Activated B cell treated with CpG ODN at 0.5 μM for 24 hours (primary cell): ENCODE measurements around the gene SALL2. TPM values are rescaled to one million over a fixed set of nuclear protein-coding genes. Genes with fewer than 3 reads are reported as not detected.

Experiments used
- ATAC-seq: fragments of 200-7000 bp; cut with Tn5 transposase; one replicate; pipeline ENCODE4 v1.10.0; 2021; ENCODE audit warnings: low read depth, mild to moderate bottlenecking, moderate library complexity
- CTCF ChIA-PET: fragments of 350-600 bp; sonication (Branson Sonifier 250); formaldehyde crosslinking; loops from one replicate; lab custom pipeline; 2021; ENCODE audit warnings: antibody characterized with exemption; lab: Charles Lee
- POLR2A ChIA-PET: fragments of 350-600 bp; sonication (Branson Sonifier 250); formaldehyde crosslinking; loops from one replicate; lab custom pipeline; 2021; ENCODE audit warnings: antibody characterized with exemption; lab: Charles Lee
- DNase-seq: peaks from one replicate; pipeline ENCODE4 v3.0.0; 2022
- H3K27ac Mint-ChIP-seq: one replicate; pipeline ENCODE4 v1.8.0; 2020; ENCODE audit warnings: mixed read lengths
- H3K27me3 Mint-ChIP-seq: one replicate; pipeline ENCODE4 v1.8.0; 2021; ENCODE audit warnings: mixed read lengths
- H3K36me3 Mint-ChIP-seq: one replicate; pipeline ENCODE4 v1.8.0; 2021; ENCODE audit warnings: low read depth, mixed read lengths
- H3K4me1 Mint-ChIP-seq: one replicate; pipeline ENCODE4 v1.8.0; 2021; ENCODE audit warnings: mixed read lengths
- H3K4me3 Mint-ChIP-seq: one replicate; pipeline ENCODE4 v1.8.0; 2020; ENCODE audit warnings: mild to moderate bottlenecking, mixed read lengths
- H3K9me3 Mint-ChIP-seq: one replicate; pipeline ENCODE4 v1.8.0; 2020; ENCODE audit warnings: mixed read lengths
- intact Hi-C: fragments of 100-400 bp; cut with micrococcal nuclease; formaldehyde crosslinking; loops from one replicate; pipeline ENCODE4 v1.15.1; 2024
- total RNA-seq: library from RNA; stranded (reverse); gene quantifications from 2 replicates; pipeline ENCODE4 v1.2.3, GENCODE V29; 2022
- TF ChIP-seq, protein P1 (sequence below): fragments of 200-600 bp; IDR thresholded peaks from one replicate; pipeline ENCODE4 v1.8.0; 2022; ENCODE audit warnings: antibody characterized with exemption, mild to moderate bottlenecking

Gene SALL2
- total RNA-seq, 1 donor from 2014 or later = 0.24 TPM

DNA sequence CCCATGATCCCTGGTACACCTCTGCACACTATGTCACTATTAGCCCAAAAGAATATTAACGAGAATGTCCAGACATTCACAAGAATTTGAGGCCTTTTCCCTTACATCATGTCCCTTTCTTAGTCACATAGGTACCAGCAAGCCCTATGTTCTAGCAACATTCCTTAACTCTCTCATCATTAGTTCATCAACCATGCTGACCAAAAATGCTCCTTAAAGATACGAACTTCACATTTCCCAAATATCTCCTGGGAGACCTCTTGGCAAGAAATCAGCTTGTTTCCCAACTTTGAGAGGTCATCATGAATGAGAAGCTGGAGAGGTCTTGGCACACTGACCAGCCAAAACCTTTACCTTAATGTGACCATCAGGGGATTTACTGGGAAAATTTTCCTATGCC lies 4.6 kb downstream of the SALL2 start:
- peaks cover 4% of the 10 kb centered on the region for H3K4me1 Mint-ChIP-seq
- H3K36me3 Mint-ChIP-seq = no peaks in the 10 kb centered on the region
- H3K27ac Mint-ChIP-seq = no peak overlapping the region
- TF ChIP-seq, protein P1, sequence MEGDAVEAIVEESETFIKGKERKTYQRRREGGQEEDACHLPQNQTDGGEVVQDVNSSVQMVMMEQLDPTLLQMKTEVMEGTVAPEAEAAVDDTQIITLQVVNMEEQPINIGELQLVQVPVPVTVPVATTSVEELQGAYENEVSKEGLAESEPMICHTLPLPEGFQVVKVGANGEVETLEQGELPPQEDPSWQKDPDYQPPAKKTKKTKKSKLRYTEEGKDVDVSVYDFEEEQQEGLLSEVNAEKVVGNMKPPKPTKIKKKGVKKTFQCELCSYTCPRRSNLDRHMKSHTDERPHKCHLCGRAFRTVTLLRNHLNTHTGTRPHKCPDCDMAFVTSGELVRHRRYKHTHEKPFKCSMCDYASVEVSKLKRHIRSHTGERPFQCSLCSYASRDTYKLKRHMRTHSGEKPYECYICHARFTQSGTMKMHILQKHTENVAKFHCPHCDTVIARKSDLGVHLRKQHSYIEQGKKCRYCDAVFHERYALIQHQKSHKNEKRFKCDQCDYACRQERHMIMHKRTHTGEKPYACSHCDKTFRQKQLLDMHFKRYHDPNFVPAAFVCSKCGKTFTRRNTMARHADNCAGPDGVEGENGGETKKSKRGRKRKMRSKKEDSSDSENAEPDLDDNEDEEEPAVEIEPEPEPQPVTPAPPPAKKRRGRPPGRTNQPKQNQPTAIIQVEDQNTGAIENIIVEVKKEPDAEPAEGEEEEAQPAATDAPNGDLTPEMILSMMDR = no peak
- H3K4me3 Mint-ChIP-seq = no peak overlapping the region
- ChIA-PET CTCF (interaction anchor here (1.2 kb wide), 1 partner anchor 23 kb away, joined by 3 read pairs; no protein-coding TSS in a partner anchor), POLR2A (interaction anchor here (0.7 to 1.3 kb wide), 2 partner anchors 10 to 618 kb away, joined by 3 to 6 read pairs; partner anchors contain the start of gene METTL3)
- no peaks in the 10 kb centered on the region for H3K9me3 Mint-ChIP-seq
- ATAC-seq (no peak), DNase-seq (no peak)
- intact Hi-C loops = no loop called here
- peaks cover 14% of the 10 kb centered on the region for H3K27me3 Mint-ChIP-seq

DNA sequence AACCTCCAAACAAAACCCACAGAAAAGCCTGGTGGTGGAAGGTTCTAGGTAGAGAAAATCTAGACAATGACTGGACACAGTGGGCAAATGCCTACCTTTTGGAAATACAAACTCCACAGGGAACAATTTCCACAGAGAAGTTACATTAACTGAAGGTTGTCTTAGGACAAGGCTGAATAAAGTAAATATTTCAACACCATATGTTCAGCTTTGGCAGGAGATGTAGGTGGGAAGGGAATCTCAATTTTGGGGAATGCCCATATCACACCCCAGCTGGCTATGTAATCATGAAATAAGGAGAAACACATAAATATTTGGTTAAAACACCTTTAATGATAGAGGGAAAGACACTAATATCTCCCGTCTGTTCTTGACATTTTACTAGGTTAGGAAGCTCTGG lies 5.4 kb downstream of the SALL2 start:
- ATAC-seq (no peak), DNase-seq (no peak)
- H3K36me3 Mint-ChIP-seq = no peaks in the 10 kb centered on the region
- no peak overlapping the region for H3K27ac Mint-ChIP-seq
- H3K9me3 Mint-ChIP-seq = no peaks in the 10 kb centered on the region
- H3K4me1 Mint-ChIP-seq = peaks cover 3% of the 10 kb centered on the region
- POLR2A ChIA-PET = interaction anchor here (0.7 kb wide), 1 partner anchor 617 kb away, joined by 3 read pairs; no protein-coding TSS in a partner anchor
- TF ChIP-seq, protein P1 = no peak
- intact Hi-C loops = no loop called here
- H3K27me3 Mint-ChIP-seq = peaks cover 18% of the 10 kb centered on the region
- no peak overlapping the region for H3K4me3 Mint-ChIP-seq
- CTCF ChIA-PET = interaction anchor here (1.2 kb wide), 1 partner anchor 23 kb away, joined by 3 read pairs; no protein-coding TSS in a partner anchor

DNA sequence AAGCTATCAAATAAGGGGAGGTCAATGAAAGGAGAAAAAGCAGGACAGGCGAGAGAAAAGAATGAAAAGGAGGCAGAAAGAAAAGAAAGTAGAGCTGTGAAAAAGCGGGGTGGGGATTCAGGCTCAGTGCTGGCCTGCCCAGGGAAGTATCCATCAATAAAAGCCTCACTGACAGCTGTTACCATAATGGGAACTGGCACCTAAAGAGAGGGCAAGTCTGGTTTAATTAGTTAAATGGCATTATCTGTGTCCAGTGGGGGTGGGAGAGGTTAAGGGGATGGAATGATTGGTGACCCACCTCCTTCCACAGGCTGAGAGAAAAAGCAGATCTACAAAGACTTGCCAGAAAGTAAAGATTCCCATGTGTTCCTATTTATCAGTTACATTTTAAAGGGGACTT lies 7.4 kb downstream of the SALL2 start:
- H3K9me3 Mint-ChIP-seq = no peaks in the 10 kb centered on the region
- TF ChIP-seq, protein P1 = no peak
- H3K27ac Mint-ChIP-seq = no peak overlapping the region
- H3K4me3 Mint-ChIP-seq = no peak overlapping the region
- ChIA-PET POLR2A (no interaction called here), CTCF (no interaction called here)
- no peaks in the 10 kb centered on the region for H3K36me3 Mint-ChIP-seq
- intact Hi-C loops = no loop called here
- no peak for ATAC-seq
- H3K27me3 Mint-ChIP-seq = peaks cover 15% of the 10 kb centered on the region
- no peak for DNase-seq
- H3K4me1 Mint-ChIP-seq = no peaks in the 10 kb centered on the region

DNA sequence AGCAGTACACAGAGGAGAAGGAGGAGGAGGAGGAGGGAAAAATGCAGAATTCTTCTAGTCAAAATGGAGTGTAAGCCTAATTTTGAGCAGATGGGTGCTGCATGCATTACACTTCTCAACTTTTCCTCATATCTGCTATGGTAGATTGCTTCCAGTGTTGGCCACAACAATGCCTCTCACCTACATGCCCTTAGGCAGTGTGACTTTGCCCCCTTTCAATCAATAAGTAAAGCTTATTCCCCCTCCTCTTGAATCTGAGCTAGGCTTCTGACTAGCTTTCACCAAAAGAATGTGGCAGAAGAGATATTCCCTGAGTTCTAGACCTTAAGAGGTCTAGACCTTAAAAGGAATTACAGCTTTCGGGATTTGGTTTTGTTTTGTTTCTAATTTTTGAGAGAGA lies 11.8 kb downstream of the SALL2 start:
- Mint-ChIP-seq H3K4me3 (no peak overlapping the region), H3K4me1 (peaks cover 21% of the 10 kb centered on the region), H3K9me3 (no peaks in the 10 kb centered on the region), H3K36me3 (peaks cover 10% of the 10 kb centered on the region), H3K27me3 (peaks cover 10% of the 10 kb centered on the region), H3K27ac (no peak overlapping the region)
- ChIA-PET POLR2A (no interaction called here), CTCF (interaction anchor here (1.3 kb wide), 1 partner anchor 16 kb away, joined by 3 read pairs; no protein-coding TSS in a partner anchor)
- DNase-seq (no peak), ATAC-seq (no peak)
- intact Hi-C loops = loop anchor here (5.0 kb wide), 2 partner anchors 43 to 832 kb away; partner anchors contain the start of gene RNASE4
- TF ChIP-seq, protein P1 = no peak
